CD4-positive, alpha-beta memory T cell (primary cell): ENCODE results near the gene UNC119B. TPM values are rescaled to one million over a fixed set of nuclear protein-coding genes. Genes with fewer than 3 reads are reported as not detected.

Experiments
- CTCF ChIA-PET: fragments of 350-600 bp; sonication (Branson Sonifier 250); formaldehyde crosslinking; loops from one replicate; lab custom pipeline; 2021; ENCODE audit warnings: inconsistent platforms; ENCODE audit not compliant: partially characterized antibody; lab: Charles Lee
- POLR2A ChIA-PET: fragments of 350-600 bp; sonication (Branson Sonifier 250); formaldehyde crosslinking; loops from one replicate; lab custom pipeline; 2021; ENCODE audit not compliant: partially characterized antibody; lab: Charles Lee
- DNase-seq, 5 donors: peaks; one replicate each; pipeline versions ENCODE4 v3.0.0 to v3.0.0-alpha.2; 2020 to 2022; ENCODE audit warnings: mixed read lengths in 1 of 5
- H3K27ac ChIP-seq: one replicate; pipeline ENCODE4 v1.7.0; 2013; ENCODE audit warnings: low read depth, low read length
- H3K27me3 ChIP-seq: 2 replicates; pipeline ENCODE4 v1.7.0; 2013; ENCODE audit warnings: mild to moderate bottlenecking, low read length, moderate library complexity; ENCODE audit not compliant: insufficient read depth
- H3K36me3 ChIP-seq: 2 replicates; pipeline ENCODE4 v1.7.0; 2013; ENCODE audit warnings: mild to moderate bottlenecking, low read length, moderate library complexity; ENCODE audit not compliant: insufficient read depth
- H3K4me1 ChIP-seq: 2 replicates; pipeline ENCODE4 v1.7.0; 2013; ENCODE audit warnings: mild to moderate bottlenecking, low read length, moderate library complexity; ENCODE audit not compliant: insufficient read depth
- H3K4me3 ChIP-seq, 2 donors: one replicate each; pipeline ENCODE4 v1.7.0; 2013; ENCODE audit warnings: low read length in 2 of 2, mild to moderate bottlenecking in 1 of 2
- H3K9me3 ChIP-seq, 2 donors: one replicate each; pipeline ENCODE4 v1.7.0; 2013; ENCODE audit warnings: low read length in 2 of 2, control low read depth in 1 of 2; ENCODE audit not compliant: control insufficient read depth in 1 of 2
- H3K27ac Mint-ChIP-seq, 7 donors: one replicate each; pipeline ENCODE4 v1.8.0; 2020 to 2021; ENCODE audit warnings: mixed read lengths in 7 of 7, mild to moderate bottlenecking in 6 of 7, inconsistent platforms in 3 of 7, moderate library complexity in 3 of 7
- H3K27me3 Mint-ChIP-seq, 2 donors: one replicate each; pipeline ENCODE4 v1.8.0; 2020 to 2021; ENCODE audit warnings: mixed read lengths in 2 of 2
- H3K36me3 Mint-ChIP-seq, 2 donors: one replicate each; pipeline ENCODE4 v1.8.0; 2020 to 2021; ENCODE audit warnings: mixed read lengths in 2 of 2, inconsistent platforms in 1 of 2, mild to moderate bottlenecking in 1 of 2
- H3K4me1 Mint-ChIP-seq, 4 donors: one replicate each; pipeline ENCODE4 v1.8.0; 2020 to 2021; ENCODE audit warnings: mixed read lengths in 4 of 4, mild to moderate bottlenecking in 1 of 4
- H3K4me3 Mint-ChIP-seq, 8 donors: one replicate each; pipeline ENCODE4 v1.8.0; 2020 to 2021; ENCODE audit warnings: mixed read lengths in 8 of 8, mild to moderate bottlenecking in 7 of 8, moderate library complexity in 6 of 8, inconsistent platforms in 3 of 8
- H3K9me3 Mint-ChIP-seq, 8 donors: one replicate each; pipeline ENCODE4 v1.8.0; 2020 to 2021; ENCODE audit warnings: mixed read lengths in 8 of 8, mild to moderate bottlenecking in 5 of 8, inconsistent platforms in 3 of 8, moderate library complexity in 1 of 8
- intact Hi-C: fragments of 100-400 bp; cut with micrococcal nuclease; formaldehyde crosslinking; loops from one replicate; pipeline ENCODE4 v1.15.1; 2023
- polyA plus RNA-seq, 2 donors: library from polyadenylated mRNA; unstranded; fragments of 300-500 nt; fragmentation: Illumina TruSeq; gene quantifications; one replicate each; pipeline ENCODE4 v1.2.3, GENCODE V29; 2021
- total RNA-seq, 2 experiments: library from RNA; stranded (reverse); gene quantifications; one replicate each; pipeline ENCODE4 v1.2.3, GENCODE V29; 2021

The UNC119B gene
- total and polyA plus RNA-seq, 4 experiments from 2014 or later = 6.9 to 29.1 (median 18.5) TPM

- DNase-seq = no peak
- Mint-ChIP-seq H3K9me3 (no peaks in the 10 kb centered on the region), H3K4me1 (peaks cover 7 to 15% (median 11%) of the 10 kb centered on the region in 4 donors), H3K36me3 (peaks cover 44 to 65% of the 10 kb centered on the region in 2 donors), H3K27me3 (no peaks in the 10 kb centered on the region), H3K4me3 (no peak overlapping the region), H3K27ac (peak overlapping the region in 4 of 7 donors; percentile 29 to 67 (median 48))
- intact Hi-C loops = no loop called here
- Histone ChIP-seq H3K4me3 (no peak overlapping the region), H3K4me1 (peaks cover 20% of the 10 kb centered on the region), H3K27me3 (no peaks in the 10 kb centered on the region), H3K36me3 (peaks cover 37% of the 10 kb centered on the region), H3K27ac (no peak overlapping the region), H3K9me3 (no peaks in the 10 kb centered on the region)
- ChIA-PET CTCF (no interaction called here), POLR2A (no interaction called here)
Observed at GRCh38 chr12:120762086-120762485, 51.8 kb downstream of the UNC119B start.

DNA sequence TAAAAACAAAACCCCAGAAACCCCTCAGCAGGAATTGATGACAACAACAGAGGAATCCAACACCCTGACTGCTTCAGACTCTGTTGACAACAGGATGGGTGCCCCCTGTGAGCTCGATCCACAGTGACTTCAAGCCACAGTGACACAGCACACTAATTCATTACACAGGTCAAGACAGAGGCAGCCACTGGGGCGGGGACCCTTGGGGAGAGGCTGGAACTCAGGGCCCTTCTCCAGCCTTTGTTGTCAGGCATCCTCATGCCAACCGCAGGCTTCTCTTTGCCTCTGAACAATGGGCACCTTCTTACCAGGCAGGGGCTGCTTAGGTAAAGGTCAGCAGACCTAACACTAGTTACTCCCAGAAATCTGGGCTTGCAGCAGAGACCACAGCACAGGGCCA lies 53.0 kb downstream of the UNC119B start:
- Mint-ChIP-seq H3K9me3 (no peaks in the 10 kb centered on the region), H3K4me3 (no peak overlapping the region), H3K4me1 (peaks cover 7 to 15% (median 11%) of the 10 kb centered on the region in 4 donors), H3K36me3 (peaks cover 55 to 74% of the 10 kb centered on the region in 2 donors), H3K27ac (peak overlapping the region in 2 of 7 donors; percentile 42 to 43), H3K27me3 (no peaks in the 10 kb centered on the region)
- POLR2A ChIA-PET = no interaction called here
- H3K36me3 ChIP-seq = peaks cover 48% of the 10 kb centered on the region
- intact Hi-C loops = no loop called here
- no peaks in the 10 kb centered on the region for H3K9me3 ChIP-seq
- H3K4me1 ChIP-seq = peaks cover 20% of the 10 kb centered on the region
- H3K27ac ChIP-seq = no peak overlapping the region
- H3K27me3 ChIP-seq = no peaks in the 10 kb centered on the region
- no peak for DNase-seq
- CTCF ChIA-PET = no interaction called here
- no peak overlapping the region for H3K4me3 ChIP-seq

GRCh38 chr12:120764816-120765215 lies 54.6 kb downstream of the UNC119B start:
- no peak overlapping the region for H3K27ac ChIP-seq
- H3K27me3 ChIP-seq = no peaks in the 10 kb centered on the region
- ChIA-PET POLR2A (no interaction called here), CTCF (interaction anchor here (1.8 kb wide), 1 partner anchor 116 kb away, joined by 5 read pairs; no protein-coding TSS in a partner anchor)
- H3K9me3 ChIP-seq = no peaks in the 10 kb centered on the region
- H3K4me3 ChIP-seq = no peak overlapping the region
- Mint-ChIP-seq H3K4me3 (no peak overlapping the region), H3K36me3 (peaks cover 60 to 81% of the 10 kb centered on the region in 2 donors), H3K27ac (no peak overlapping the region), H3K27me3 (no peaks in the 10 kb centered on the region), H3K9me3 (no peaks in the 10 kb centered on the region), H3K4me1 (peaks cover 7 to 15% (median 9%) of the 10 kb centered on the region in 4 donors)
- H3K36me3 ChIP-seq = peaks cover 58% of the 10 kb centered on the region
- intact Hi-C loops = no loop called here
- DNase-seq = no peak
- peaks cover 17% of the 10 kb centered on the region for H3K4me1 ChIP-seq

DNA sequence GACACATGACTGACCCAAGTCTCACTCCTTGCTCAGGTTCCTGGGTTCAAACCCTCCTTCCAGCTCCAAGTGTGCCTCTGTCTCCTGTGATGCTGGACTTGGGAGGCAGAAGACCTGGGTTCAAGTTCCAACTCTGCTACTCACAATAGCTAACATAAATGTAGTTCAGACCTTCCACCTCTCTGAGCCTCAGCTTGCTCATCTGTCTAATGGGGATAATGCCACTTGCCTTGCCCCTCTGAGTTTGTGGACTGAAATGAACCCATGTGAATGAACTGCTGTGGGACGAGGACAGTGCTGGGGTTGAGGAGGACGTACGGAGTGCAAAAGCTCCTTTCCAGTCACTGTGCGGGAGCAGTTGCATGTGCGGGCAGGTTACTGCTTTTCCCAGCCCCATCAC lies 56.3 kb downstream of the UNC119B start:
- H3K27me3 ChIP-seq = no peaks in the 10 kb centered on the region
- H3K27me3 Mint-ChIP-seq = no peaks in the 10 kb centered on the region
- DNase-seq = no peak
- H3K9me3 ChIP-seq = no peaks in the 10 kb centered on the region
- H3K27ac ChIP-seq = no peak overlapping the region
- no peaks in the 10 kb centered on the region for H3K9me3 Mint-ChIP-seq
- peaks cover 49% of the 10 kb centered on the region for H3K36me3 ChIP-seq
- ChIA-PET POLR2A (interaction anchor here (0.6 kb wide), 1 partner anchor 54 kb away, joined by 3 read pairs; no protein-coding TSS in a partner anchor), CTCF (no interaction called here)
- peaks cover 2% of the 10 kb centered on the region for H3K4me1 ChIP-seq
- H3K36me3 Mint-ChIP-seq = peaks cover 57 to 78% of the 10 kb centered on the region in 2 donors
- no peak overlapping the region for H3K27ac Mint-ChIP-seq
- H3K4me3 Mint-ChIP-seq = no peak overlapping the region
- peaks cover 0 to 6% (median under 1%) of the 10 kb centered on the region in 4 donors for H3K4me1 Mint-ChIP-seq
- H3K4me3 ChIP-seq = no peak overlapping the region
- intact Hi-C loops = no loop called here

DNA sequence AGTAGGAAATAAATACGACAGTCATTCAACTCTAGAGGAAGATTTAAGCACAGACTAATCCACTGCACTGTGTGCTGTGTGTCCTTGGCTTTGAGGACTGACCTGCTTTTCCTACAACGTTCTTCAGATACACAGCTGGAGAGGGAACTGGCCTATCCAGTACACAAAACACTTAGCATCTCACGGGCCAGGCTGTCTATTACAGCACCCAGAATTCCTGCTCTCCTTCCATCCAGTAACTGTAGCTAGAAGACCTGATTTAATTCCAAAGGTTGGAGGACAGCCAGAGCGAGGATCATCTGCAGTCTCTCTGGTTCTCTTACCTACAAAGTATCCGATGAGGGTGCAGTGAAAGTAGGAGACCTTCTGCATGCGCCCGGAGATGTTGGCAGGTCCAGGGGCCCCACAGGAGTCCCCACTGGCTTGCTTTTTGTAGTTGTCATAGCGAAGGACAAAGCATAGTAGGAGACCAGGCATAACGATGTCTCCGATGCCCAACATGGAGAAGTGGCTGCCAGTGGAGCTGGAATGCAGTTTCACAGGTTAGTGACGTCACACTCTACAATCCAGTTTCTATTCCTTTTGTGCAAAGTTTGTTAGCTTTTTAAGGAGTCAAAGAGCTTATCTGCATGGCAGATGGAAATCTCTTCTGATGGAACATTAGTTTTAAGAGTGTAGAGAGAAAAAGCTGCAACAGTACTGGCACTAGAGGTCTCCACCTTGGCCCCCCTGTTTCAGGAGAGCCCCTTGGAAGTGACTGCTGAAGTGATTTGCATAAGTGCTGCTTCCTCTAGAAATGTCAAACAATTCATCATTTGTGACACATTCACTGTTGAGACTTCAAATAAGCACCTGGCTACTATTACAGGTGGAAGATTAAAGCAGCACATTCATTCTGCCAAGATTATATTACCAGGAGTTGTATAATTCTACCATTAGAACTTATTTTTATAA lies 57.1 kb downstream of the UNC119B start:
- Mint-ChIP-seq H3K9me3 (peaks cover 0 to 2% (median 0%) of the 10 kb centered on the region in 8 donors), H3K27ac (no peak overlapping the region), H3K36me3 (peaks cover 54 to 77% of the 10 kb centered on the region in 2 donors), H3K4me3 (no peak overlapping the region), H3K4me1 (peaks cover 0 to 4% (median 2%) of the 10 kb centered on the region in 4 donors), H3K27me3 (no peaks in the 10 kb centered on the region)
- no peaks in the 10 kb centered on the region for H3K27me3 ChIP-seq
- H3K9me3 ChIP-seq = no peaks in the 10 kb centered on the region
- no peak overlapping the region for H3K4me3 ChIP-seq
- peaks cover 48% of the 10 kb centered on the region for H3K36me3 ChIP-seq
- ChIA-PET CTCF (no interaction called here), POLR2A (interaction anchor here (0.6 kb wide), 1 partner anchor 53 kb away, joined by 3 read pairs; no protein-coding TSS in a partner anchor)
- no peaks in the 10 kb centered on the region for H3K4me1 ChIP-seq
- no peak overlapping the region for H3K27ac ChIP-seq
- intact Hi-C loops = no loop called here
- DNase-seq = no peak

DNA sequence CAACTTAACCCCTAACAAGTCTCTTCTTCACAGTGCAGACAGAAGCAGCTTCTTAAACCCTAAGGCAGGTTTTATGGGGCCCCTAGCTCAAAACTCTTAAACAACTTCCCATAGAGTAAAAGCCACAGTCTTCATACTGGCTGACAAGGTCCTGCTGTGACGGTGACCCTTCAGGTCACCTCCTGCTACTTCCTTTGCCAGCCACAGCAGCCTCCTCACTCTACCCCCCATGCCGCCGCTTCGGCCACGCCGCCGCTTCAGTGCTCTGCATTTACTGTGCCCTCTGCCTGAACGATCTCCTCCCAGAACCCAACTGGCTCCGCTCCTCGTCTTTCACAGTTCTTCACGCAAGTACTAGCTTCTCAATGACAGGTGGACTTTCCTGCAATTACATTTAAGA lies 60.8 kb downstream of the UNC119B start:
- CTCF ChIA-PET = interaction anchor here (1.3 to 1.4 kb wide), 2 partner anchors 14 kb away, joined by 3 to 5 read pairs; no protein-coding TSS in a partner anchor
- H3K9me3 Mint-ChIP-seq = peaks cover 0 to 2% (median 0%) of the 10 kb centered on the region in 8 donors
- no peaks in the 10 kb centered on the region for H3K9me3 ChIP-seq
- DNase-seq = no peak
- peaks cover 35% of the 10 kb centered on the region for H3K36me3 ChIP-seq
- no peaks in the 10 kb centered on the region for H3K27me3 Mint-ChIP-seq
- no peak overlapping the region for H3K4me3 ChIP-seq
- peaks cover 6 to 19% (median 16%) of the 10 kb centered on the region in 4 donors for H3K4me1 Mint-ChIP-seq
- H3K27ac ChIP-seq = no peak overlapping the region
- POLR2A ChIA-PET = no interaction called here
- H3K27ac Mint-ChIP-seq = peak overlapping the region in 4 of 7 donors; percentile 13 to 72 (median 48)
- peaks cover 49 to 72% of the 10 kb centered on the region in 2 donors for H3K36me3 Mint-ChIP-seq
- no peaks in the 10 kb centered on the region for H3K27me3 ChIP-seq
- H3K4me3 Mint-ChIP-seq = no peak overlapping the region
- intact Hi-C loops = no loop called here
- H3K4me1 ChIP-seq = peaks cover 6% of the 10 kb centered on the region
